ENCODE data around the gene ZNF620. TPM values are rescaled to one million over a fixed set of nuclear protein-coding genes. Genes with fewer than 3 reads are reported as not detected.

The ZNF620 gene
- total RNA-seq, 1 donor from 2014 or later, result 1.6 TPM

- ATAC-seq (no peak), DNase-seq (ENCODE audit: missing footprints) (no peak)
- intact Hi-C loops (cut with DNase I), result no loop called here
Observed at GRCh38 chr3:40494698-40495097, 11.1 kb upstream of the ZNF620 start.

- no peak for ATAC-seq
- intact Hi-C loops (cut with DNase I), result no loop called here
- DNase-seq (ENCODE audit: missing footprints), result no peak
Observed at GRCh38 chr3:40497288-40497687, 8.6 kb upstream of the ZNF620 start.

GRCh38 chr3:40499952-40500351 is 5.9 kb upstream of the ZNF620 start:
- no peak for DNase-seq (ENCODE audit: missing footprints)
- ATAC-seq, result no peak
- intact Hi-C loops (cut with DNase I), result no loop called here

DNA sequence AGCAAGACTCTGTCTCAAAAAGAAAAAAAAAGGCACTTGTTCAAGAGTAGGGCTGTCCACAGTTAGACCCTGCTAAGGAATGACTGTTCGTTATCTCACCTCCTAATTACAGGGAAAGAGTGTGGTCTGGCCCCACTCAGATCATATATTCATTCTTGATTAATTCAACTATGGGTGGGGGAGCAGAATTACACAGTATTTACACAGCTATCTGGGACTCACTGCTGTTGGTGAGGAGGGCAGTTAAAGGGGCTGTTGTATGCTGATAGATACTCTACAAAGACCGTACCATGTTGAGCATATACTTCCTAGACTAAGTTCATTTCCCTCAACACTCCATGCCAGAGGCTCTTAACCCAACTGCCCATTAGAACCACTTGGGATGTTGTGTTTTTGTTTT is 3.8 kb upstream of the ZNF620 start:
- no peak for DNase-seq (ENCODE audit: missing footprints)
- ATAC-seq, result no peak
- intact Hi-C loops (cut with DNase I), result no loop called here

DNA sequence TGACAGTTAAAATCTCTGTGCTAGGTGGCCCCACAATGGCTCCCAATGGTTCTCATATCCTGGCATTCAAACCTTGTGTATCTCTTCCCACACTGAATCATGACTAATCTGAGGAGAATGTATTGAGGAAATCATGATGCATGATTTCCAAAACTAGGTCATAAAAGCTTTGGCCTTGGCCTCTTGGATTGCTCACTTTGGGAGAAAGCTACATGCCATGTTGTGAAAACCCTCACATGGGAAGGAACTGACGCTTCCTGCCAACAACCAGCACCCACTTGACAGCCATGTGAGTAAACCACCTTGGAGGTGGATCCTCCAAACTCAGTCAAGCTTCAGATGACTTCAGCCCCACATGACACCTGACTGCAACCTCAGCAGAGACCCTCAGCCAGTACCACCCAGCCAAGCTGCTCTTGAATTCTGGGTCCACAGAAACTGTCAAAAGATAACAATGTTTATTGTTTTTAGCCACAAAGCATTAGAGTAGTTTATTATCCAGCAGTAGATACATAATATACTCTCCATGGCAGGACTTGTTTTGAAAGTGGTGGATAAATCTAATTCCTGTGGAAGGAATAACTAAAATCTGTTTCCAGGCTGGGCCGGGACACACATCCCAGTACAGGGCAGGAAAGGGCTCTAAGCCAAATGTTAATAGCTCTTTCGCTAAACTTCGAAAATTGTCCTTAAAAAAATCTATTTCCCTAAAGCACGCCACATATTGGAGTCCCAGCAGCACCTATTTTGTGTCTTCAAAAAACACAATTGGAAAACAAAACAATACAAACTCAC is 1.0 kb upstream of the ZNF620 start:
- no peak for ATAC-seq
- no peak for DNase-seq (ENCODE audit: missing footprints)
- intact Hi-C loops (cut with DNase I), result loop anchor here (2.0 kb wide), 2 partner anchors 20 to 28 kb away; partner anchors contain the start of genes ZNF619 and ZNF621

GRCh38 chr3:40511031-40511718 is 5.3 kb downstream of the ZNF620 start:
- no peak for DNase-seq (ENCODE audit: missing footprints)
- intact Hi-C loops (cut with DNase I), result no loop called here
- ATAC-seq, result no peak

- DNase-seq (ENCODE audit: missing footprints), result no peak
- intact Hi-C loops (cut with DNase I), result no loop called here
- no peak for ATAC-seq
Observed at GRCh38 chr3:40516201-40516600, 10.4 kb downstream of the ZNF620 start.

DNA sequence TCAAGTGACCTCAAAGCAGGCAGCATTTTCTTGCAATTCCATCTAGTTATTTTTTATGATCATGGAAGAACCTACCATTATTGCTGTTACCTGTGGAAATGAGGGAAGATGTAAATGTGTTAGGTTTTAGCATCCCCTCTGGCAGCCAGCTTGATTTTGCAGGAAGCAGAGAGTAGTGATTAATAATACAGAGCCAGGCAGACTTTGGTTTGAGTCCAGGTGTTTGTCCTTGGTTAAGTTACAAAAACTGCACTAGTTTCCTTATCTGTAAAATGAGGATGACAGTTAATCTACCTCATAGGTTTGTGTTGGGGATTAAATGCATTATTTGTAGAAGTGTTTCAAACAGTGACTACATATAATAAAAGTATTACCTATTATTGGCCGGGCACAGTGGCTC is 12.2 kb downstream of the ZNF620 start:
- DNase-seq (ENCODE audit: missing footprints) (no peak), ATAC-seq (no peak)
- intact Hi-C loops (cut with DNase I), result no loop called here

- no peak for DNase-seq (ENCODE audit: missing footprints)
- ATAC-seq, result no peak
- intact Hi-C loops (cut with DNase I), result no loop called here
Observed at GRCh38 chr3:40518848-40519247, 13.0 kb downstream of the ZNF620 start.

GRCh38 chr3:40521254-40521653 is 15.4 kb downstream of the ZNF620 start:
- intact Hi-C loops (cut with DNase I), result loop anchor here (10.0 kb wide), 1 partner anchor 196 kb away; no protein-coding TSS in a partner anchor
- no peak for DNase-seq (ENCODE audit: missing footprints)
- no peak for ATAC-seq

DNA sequence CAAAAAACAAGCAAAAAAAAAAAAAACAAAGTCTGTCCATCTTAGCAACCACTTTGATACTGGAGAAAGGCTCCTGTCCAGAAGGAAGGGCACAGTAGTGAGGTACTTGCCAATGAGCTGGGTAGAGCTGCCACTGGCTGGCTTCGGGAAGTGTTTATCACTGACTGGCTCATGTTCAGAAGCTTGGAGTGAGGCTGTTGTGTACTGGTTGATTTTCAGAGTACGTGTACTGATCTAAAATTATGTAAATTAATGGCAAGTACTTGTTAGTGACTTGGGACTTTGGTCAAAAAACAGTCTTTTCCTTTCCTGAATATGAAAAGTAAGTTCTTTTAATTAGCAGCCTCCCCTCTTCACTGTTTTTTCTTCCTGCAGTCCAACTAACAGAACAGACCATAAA is 17.9 kb downstream of the ZNF620 start:
- intact Hi-C loops (cut with DNase I), result loop anchor here (1.0 to 10.0 kb wide), 4 partner anchors 19 to 199 kb away; partner anchors contain the start of gene ZNF619
- DNase-seq (ENCODE audit: missing footprints) (no peak), ATAC-seq (no peak)

DNA sequence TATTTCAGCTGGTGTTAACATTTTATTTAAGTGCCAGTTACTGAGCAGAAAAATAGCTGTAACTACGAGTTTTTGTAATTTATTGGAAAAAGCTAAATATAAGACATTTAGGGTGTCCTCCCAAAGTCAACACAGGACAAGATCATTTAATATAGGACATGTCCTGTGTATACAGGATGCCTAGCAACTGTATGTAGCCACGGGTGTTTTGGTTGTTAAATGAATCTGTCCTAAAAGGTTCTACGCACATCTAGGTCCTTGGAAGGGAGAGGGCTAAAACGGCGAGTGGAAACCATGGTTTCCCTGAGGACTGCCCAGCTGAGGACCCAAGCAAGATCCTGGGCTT is 18.4 kb downstream of the ZNF620 start:
- intact Hi-C loops (cut with DNase I), result loop anchor here (1.0 to 10.0 kb wide), 4 partner anchors 19 to 199 kb away; partner anchors contain the start of gene ZNF619
- DNase-seq (ENCODE audit: missing footprints), result no peak
- peak; percentile 10 for ATAC-seq

- peak; percentile 97 for DNase-seq (ENCODE audit: missing footprints)
- intact Hi-C loops (cut with DNase I), result loop anchor here (1.0 to 10.0 kb wide), 4 partner anchors 20 to 200 kb away; partner anchors contain the start of gene ZNF619
- ATAC-seq, result peak; percentile 100
Observed at GRCh38 chr3:40524568-40525285, 18.9 kb downstream of the ZNF620 start, which contains the start of gene ZNF621. ZNF621 (plus strand) TSS chr3:40524960; CDS start chr3:40525841, 881 bp downstream.

DNA sequence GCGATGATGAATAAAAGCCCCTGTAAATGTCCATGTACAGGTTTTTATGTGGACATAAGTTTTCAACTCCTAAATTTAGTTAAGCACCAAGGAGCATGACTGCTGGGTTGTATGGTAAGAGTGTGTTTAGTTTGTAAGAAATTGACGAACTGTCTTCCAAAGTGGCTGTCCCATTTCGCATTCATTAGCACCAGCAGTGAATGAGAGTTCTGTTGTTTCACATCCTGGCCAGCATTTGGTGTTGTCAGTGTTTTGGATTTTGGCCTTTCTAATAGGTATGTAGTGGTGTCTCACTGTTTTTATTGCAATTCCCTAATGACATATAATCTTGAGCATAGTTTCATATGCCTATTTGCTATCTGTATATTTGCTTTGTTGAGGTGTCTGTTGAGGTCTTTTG is 22.6 kb downstream of the ZNF620 start:
- ATAC-seq (no peak), DNase-seq (ENCODE audit: missing footprints) (no peak)
- intact Hi-C loops (cut with DNase I), result loop anchor here (10.0 kb wide), 1 partner anchor 204 kb away; no protein-coding TSS in a partner anchor

GRCh38 chr3:40532252-40532651 is 26.4 kb downstream of the ZNF620 start:
- no peak for ATAC-seq
- DNase-seq (ENCODE audit: missing footprints), result no peak
- intact Hi-C loops (cut with DNase I), result no loop called here

DNA sequence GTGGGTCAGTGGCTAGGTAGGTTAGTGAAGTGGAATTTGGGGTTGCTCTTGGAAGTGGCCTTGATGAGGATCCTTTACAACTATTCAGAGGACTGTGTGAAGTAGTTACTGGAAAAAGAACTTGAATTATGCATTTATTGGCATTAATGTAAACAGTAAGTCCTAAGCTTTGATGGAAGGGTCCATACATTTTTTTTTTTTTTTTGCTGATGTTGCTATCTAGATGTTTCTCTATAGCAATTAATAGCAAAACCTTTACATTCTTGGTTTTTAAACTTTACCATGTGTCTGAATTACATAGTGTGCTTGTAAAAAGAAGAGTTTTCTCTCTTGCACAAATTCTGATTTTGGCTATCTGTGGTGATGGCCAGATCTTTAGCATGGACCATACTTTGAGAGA is 28.4 kb downstream of the ZNF620 start:
- intact Hi-C loops (cut with DNase I), result no loop called here
- no peak for ATAC-seq
- DNase-seq (ENCODE audit: missing footprints), result no peak

DNA sequence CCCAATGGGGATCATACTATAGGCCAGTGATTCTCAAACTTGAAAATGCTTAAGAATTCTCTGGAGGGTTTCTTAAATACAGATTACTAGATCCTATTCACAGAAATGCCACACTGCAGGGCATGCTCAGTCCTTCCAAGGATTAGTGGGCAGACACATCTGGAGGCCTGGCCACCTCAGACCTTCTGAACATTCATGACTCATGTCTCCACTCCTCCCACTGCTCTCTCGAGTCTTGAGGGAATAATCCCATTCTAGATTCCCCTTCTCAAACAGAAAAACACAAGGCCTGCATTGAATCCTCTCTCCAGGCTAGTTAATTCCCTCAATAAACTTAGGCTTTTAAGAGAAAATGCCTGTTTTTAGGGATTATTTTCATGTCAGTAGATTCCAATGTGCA is 41.0 kb downstream of the ZNF620 start:
- peak; percentile 65 for ATAC-seq

DNA sequence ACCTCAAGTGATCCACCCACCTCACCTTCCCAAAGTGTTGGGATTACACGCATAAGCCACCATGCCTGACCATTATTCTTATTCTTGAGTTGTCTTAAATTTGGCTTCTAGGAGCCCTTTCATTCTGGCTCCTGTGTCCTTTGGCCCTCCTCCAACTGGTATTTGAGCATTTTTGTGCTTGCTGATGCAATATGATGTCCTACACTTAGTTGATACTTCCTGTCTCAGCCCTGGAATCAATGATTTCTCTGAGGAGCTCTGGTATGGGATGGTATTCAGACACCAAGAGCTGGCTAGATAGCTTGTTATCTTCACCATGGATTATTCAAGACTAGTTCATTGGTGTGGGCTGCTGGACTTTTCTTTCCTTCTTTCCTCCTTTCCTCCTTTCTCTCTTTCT is 44.3 kb downstream of the ZNF620 start:
- DNase-seq (ENCODE audit: missing footprints) (no peak), ATAC-seq (no peak)
- intact Hi-C loops (cut with DNase I), result no loop called here

More for the DNA sequence above, 41.0 kb downstream of the ZNF620 start:
- no peak for DNase-seq (ENCODE audit: missing footprints)
- intact Hi-C loops (cut with DNase I), result no loop called here

- no peak for ATAC-seq
- no peak for DNase-seq (ENCODE audit: missing footprints)
- intact Hi-C loops (cut with DNase I), result no loop called here
Observed at GRCh38 chr3:40557575-40558161, 51.8 kb downstream of the ZNF620 start.

All from Right ventricle myocardium inferior (tissue), 1 donor.